GM19193 (cell line): Measurements from ENCODE around the gene MAD1L1.

Source experiments
- POLR2A ChIP-seq: IDR thresholded peaks from 4 replicates; pipeline ENCODE4 v1.6.1; 2011; ENCODE audit not compliant: insufficient read depth, insufficient read length; ENCODE audit errors: extremely low read depth

Gene MAD1L1

DNA sequence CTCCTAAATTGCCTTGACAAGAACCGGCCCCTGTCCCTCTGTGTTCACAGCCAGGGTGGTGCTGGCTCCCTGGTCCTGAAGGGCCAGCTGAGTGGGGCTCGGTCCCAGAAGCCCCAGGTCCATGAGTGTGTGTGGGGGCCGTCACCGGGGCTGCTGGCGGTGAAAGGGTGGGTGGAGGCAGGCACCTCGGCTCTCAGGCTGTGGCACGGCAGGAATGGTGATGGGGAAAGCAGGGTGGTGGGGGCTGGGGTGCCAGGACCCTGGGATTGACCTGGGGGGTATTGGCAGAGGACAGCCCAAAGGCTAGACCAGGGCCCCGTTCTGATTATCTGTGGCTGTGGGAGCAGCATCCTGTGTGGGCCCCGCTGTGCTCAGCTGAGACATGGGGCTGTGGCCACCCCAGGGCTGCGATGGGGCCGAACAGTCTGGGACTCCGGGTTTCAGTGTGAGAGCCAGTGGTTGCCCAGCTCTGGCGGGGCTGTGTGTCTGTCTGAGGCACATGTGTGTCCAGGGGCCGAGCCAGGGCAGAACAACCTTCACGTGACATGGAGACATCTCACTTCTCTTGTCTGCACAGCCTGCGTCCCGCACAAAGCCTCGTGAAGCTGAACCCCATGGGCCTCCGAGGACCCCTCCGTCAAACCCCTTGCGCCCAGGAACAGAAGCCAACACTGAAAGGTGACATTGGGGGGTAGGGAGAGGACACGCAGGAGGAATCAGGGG, 418.5 kb downstream of the MAD1L1 start:
- no peak for TF ChIP-seq POLR2A

DNA sequence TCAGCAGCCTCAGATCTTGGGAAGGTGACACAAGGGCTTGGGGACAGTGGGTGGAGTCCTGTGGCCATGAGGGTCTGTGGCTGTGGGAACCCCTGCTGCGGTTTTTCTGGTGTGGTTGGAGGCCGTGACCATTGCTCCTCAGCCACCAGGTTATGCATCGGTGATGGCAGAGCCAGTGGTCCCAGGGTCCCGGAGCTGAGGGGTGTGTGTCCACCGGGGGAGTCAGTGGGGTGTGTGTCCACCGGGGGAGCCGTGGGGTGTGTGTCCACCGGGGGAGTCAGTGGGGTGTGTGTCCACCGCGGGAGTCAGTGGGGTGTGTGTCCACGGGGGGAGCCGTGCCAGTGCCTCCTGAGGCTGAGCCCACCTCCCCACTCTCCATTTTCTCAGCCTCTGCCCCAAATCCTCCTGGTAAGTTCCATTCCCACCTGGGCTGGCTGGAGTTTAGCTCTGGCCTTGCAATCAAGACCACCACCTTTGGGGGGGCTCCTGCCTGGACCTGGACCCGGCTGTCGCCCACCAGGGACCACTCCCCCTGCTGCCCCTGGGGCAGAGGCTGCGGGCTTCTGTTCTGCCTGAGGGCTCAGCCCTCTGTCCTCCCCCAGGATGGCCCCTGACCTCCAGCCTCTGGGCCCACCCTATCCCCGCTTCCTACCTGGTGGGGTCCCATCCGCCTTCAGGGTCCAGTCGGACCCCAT, 419.2 kb downstream of the MAD1L1 start:
- TF ChIP-seq POLR2A: no peak

DNA sequence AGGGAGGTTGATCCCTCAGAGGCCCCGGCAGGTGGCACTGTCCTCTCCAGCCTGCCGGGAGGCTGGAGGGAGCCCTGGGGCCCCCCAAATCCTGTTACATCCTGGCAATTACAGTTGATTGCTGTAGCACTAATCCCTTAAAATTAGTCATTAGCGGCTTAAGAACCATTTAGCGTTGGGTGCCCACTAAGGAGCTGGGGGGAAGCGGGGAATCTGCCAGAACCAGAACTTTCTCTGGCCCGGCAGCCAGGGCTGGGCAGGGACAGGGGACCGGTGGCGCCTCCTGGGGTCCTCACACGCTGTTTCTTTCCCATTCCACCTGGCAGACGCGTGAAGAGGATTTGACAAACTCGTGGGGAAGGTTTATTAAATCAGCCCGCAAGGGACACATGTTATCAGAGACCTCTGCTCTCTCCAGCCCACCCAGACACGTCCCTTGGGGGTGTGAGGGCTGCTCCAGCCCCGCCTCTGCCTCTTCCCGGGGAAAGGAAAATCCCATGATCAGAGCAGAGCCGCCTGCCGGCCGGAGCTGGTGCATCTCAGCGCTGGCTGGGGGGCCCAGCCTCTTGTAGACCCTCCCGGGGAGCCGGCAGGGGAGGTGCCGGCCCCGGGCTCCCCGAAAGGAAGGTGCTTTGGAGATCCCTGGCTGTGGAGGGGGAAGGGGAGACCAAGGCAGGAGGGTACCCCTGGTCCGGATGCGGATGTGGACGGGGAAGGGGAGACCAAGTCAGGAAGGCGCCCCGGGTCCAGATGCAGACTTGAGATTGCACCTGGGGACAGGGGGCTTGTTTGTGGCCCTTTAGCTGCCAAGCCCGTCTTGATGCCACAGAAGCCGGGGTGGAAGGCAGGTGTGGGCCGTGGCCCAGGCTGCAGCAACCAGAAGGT, 420.0 kb downstream of the MAD1L1 start:
- no peak for TF ChIP-seq POLR2A

DNA sequence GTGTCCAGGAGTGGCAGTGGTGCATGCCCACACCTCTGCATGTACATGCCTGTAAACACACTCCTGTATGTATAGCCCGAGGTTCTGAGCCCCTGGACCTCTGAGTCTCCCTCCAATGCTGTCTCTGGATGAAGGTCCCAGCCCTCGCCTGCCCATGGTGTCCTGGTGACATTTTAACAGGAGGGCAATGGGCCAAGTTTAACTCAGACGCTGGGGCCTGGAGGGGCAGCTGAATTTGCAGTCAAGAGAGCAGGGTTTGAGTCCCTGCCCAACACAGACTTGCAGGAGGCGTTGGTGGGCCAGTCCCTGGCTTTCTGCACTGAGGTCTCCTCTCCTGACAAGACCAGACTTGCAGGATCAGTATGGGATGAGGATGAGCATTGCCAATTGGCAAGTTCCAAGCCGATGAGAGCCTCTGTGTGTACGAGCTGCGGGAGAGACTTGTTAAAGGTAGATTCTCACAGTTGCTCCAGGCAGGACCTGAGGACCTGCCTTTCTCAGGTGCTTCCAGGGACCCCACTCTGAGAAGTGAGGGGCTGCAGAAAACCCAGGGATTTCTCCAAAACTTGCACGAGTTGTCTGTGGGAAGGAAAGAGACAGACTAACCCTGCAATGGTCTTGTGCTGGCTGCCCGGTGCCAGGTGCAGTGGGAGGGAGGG, 420.8 kb downstream of the MAD1L1 start:
- TF ChIP-seq POLR2A: no peak

DNA sequence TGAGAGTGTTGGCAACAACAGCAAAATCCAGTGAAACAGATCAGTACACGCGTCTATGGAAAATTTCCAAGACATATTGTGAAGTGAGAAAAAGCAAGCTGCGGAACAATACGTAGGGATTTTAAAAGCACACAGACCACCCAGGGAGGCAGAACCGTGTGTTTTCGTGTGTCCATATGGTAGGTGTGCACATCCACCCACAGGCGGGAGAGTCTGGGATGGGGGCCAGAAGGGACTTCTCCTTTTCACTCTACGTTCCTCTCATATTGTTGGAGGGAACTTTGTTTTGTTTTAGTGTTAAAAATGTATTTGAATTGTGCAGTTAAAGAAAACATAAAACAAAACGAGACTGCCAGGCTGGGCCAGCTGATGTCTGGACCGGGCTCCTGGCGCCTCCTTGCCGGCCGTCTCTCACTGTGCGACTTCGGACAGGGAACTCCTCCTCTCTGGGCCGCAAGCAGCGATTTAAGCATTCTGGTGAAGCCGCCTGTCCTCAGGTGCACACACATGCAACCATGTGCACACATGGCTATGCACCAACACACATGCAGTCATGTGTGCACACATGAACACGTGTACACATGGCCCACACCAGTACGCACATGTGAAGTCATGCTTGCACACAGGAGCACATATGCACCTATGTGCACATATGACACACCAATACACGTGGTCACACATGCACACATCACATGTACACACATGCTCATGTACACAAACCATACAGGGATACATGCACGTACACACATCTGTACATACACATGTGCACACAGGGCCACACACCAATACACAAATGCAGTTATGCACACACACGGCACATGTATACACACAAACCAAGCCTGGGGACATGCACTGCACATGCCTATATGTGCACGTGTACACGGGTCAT, 421.5 kb downstream of the MAD1L1 start:
- peak; percentile 9 for TF ChIP-seq POLR2A

DNA sequence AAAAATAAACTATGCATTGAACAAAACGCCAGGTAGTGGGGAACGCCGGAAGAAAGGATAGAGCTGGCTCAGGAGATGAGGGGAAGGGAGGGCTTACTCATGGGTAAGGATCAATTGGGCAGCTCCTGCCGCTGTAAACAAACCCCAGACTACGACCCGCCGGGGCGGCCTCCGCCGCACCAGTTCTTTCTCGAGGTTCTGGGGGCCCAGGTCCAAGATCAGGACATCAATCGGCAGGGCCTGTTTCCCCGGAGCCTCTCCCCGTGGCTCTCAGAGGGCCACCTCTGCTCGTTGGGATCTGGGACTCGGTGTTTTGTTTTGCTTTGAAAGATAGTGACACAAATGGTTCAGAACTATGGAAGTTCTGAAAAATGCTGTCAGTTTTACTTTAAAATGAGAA, 422.2 kb downstream of the MAD1L1 start:
- TF ChIP-seq POLR2A: no peak

DNA sequence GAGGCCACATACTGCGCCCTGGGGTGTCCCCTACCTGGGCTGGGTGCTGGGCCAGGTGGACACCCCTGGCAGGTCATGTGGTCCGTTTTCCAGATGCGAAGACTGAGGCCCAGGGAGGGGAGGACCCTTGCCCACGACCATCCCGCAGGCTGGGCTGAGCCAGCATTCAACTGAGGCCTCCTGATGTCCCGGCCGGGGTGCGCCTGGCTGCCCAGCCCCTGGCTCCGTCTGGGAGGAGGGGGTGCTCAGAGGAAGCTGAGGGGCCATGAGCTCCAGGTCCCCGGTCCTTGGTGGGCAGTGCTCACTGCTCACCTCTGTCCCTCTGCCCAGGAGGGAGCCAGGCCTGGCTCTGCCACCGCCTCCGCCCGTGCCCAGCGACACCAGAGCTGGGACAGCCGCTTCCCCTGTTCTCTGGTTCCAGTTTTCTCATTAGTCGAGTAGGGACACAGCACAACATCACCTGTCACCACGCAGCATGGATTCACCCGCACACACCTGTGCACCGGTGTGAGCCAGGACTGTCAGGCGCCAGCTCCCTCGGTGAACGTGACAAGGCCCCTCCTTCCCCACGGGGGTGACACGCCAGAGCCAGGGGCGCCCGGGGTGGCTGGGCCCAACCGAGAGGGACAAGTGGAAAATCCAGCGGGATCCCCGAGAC, 423.0 kb downstream of the MAD1L1 start:
- no peak for TF ChIP-seq POLR2A

DNA sequence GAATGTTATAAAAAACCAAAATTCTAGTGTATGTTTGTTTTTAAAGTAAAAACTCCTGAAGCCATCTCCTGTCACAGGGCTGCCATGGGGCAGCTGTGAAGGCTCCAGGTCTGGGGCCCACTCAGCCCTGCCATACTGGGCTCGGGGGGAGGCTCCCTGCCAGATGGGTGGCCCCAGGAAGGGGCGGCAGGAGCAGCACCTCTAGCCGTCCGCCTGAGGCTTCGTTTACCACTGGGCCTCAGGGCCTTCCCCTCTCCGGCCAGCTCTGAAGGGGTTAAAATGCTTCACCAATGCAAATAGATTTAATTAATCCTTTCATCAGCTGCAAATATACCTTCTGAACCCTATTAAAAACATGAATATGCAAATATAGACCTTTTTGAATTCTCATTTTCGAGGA, 423.7 kb downstream of the MAD1L1 start:
- no peak for TF ChIP-seq POLR2A

DNA sequence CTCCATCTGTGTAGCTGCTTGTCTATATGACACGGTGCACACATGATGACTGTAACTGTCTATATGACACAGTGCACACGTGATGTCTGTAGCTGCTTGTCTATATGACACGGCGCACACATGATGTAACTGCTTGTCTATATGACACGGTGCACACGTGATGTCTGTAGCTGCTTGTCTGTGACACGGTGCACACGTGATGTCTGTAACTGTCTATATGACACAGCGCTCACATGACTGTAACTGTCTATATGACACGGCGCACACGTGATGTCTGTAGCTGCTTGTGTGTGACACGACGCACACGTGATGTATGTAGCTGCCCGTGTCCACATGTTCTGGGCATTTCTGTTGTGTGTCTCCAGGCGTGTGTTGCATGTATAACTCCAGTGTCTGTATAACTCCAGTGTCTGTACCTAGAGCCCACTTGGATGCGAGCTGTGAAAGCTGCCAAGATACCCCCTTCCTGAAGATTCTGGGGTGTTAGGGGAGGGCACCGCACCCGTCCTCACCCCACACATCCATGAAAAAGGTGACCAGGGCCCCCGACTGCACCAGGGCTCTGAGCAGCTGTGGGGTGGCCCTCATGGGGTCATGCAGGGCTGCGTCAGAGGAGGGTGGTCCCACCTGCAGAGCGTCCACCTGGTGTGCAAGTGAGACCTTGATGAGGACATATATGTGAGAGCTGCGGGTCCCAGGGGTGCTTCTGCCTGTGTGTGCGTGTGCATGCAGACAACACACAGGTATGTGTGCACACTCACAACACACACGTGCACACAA, 424.7 kb downstream of the MAD1L1 start:
- TF ChIP-seq POLR2A: no peak

DNA sequence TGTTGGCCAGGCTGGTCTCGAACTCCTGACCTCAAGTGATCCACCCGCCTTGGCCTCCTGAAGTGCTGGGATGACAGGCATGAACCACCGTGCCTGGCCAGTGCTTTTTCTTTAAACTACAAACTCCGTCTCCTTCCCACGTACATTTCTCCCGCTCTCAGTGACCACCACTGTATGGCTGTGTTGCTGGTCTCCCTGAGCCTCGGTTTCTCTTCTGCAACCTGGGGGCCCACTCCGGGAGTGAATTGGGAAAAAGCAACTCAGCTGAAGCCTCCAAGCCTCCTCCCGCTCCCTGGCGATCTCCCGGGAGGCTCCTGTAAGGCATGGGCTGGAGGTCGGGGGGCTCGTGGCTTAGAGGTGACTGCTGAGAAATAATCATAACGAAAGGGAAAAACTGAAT, 426.4 kb downstream of the MAD1L1 start:
- no peak for TF ChIP-seq POLR2A

DNA sequence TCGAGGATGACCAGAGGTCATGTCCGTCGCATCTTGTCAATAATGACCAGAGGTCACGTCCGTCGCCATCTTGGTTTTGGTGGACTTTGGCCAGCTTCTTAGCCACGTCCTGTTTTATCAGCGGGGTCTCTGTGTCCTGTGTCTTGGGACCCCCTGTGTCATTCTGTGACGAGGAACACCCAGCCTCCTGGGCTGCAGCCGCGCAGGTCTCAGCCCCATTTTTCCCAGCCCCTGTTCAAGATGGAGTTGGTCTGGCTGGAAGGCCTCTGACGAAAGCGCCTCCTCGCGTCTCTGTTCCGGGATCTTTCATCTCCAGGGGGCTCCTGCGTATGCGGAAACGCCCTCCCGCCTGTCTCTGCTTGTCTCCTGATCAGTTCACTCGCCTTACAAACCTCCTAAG, 428.4 kb downstream of the MAD1L1 start:
- no peak for TF ChIP-seq POLR2A

DNA sequence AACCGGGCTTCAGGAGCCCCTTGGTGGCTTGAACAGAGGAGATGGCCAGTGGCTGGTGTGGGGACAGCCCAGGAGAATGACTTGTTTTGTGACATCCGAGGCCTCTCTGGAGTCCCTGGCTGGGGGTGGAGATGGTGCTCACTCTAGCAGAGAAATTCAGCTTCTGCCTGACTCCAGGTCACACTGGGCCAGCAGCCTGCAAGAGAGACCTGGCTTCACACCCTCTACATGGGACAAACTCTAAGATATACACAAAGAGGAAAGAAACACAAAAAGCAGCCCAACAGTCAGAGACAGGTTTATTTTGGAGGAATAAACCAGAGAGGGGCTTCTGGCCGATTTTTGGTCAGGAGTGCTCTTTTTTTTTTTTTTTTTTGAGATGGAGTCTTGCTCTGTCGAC, 429.8 kb downstream of the MAD1L1 start:
- no peak for TF ChIP-seq POLR2A

DNA sequence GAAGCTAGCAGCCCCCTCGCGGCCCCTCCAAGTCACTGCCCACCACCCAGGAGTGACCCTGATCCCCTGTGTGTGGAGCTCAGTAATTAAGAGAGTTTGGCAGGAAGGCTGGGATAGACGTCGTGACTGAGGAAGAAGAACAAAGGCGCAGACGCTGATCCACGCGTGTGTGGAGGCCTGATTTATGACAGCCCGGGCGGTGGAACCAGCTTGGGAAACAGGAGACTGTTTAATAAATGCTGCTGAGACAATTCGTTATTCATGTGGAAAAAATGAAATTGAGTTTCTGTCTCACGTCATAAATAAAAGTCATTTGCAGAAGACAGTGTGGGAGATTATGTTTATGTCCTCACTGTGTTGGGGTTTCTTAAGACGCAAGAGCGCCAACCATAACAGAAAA, 431.8 kb downstream of the MAD1L1 start:
- TF ChIP-seq POLR2A: no peak

DNA sequence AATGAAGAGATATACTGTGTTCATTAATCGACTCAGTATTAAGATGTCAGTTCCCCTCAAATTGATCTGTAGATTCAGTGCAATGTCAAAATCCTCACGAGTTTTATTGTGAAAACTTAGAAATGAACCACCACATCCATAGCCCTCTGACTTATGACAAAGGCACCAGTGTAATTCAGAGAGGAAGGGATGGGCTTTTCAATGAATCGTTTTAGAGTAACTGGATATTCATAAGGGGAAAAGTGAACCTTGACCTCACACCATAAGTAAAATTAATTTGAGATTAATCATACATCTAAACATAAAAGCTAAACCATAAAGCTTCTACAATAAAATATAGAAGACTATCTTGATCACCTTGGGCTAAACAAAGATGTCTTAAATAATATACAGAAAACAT, 434.6 kb downstream of the MAD1L1 start:
- no peak for TF ChIP-seq POLR2A
